Hepatocyte (in vitro differentiated cells): ENCODE results near the gene CCT3.
"Not testable (repeated sequence)": the region's sequence is repeated elsewhere in the genome, so short reads cannot be mapped to it uniquely, and the experiment has no call there.

Experiments
- CTCF ChIP-seq: fragments of 200-600 bp; sonication (generic); IDR thresholded peaks from 2 replicates; pipeline ENCODE4 v1.5.1; 2016; ENCODE audit warnings: antibody characterized with exemption, mild to moderate bottlenecking; ENCODE audit not compliant: poor library complexity
- EZH2phosphoT487 ChIP-seq: fragments of 200-600 bp; sonication (generic); IDR thresholded peaks from one replicate; pipeline ENCODE4 v1.6.1; 2018; ENCODE audit warnings: antibody characterized with exemption, mild to moderate bottlenecking, low read depth, moderate library complexity; ENCODE audit not compliant: unreplicated experiment, severe bottlenecking

DNA sequence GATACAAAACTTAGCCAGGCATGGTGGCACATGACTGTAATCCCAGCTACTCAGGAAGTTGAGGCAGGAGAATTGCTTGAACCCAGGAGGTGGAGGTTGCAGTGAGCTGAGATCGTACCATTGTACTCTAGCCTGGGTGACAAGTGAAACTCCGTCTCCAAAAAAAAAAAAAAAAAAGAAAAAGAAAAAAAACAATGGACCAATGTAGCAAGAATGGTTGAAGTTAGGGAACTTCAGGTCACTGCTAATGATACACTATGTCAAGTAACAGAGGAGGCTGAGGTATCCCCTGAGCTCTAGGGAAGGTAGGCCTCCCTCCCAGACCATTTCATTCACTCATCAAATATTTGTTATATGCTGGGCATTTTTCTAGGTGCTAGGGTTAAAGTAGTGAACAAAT, 7.9 kb upstream of the CCT3 start:
- not testable (repeated sequence) for TF ChIP-seq CTCF, EZH2phosphoT487
